Activated gamma-delta T cell treated with anti-CD3 and anti-CD28 coated beads, Interleukin-2, amount 50 U/mL, for 16 hours (primary cell): ENCODE data around the gene SORCS2.

ENCODE experiments used
- DNase-seq: peaks from one replicate; pipeline ENCODE4 v3.0.0-alpha.2; 2020; ENCODE audit warnings: low read depth

SORCS2 gene

GRCh38 chr4:7474320-7474719 lies 282.0 kb downstream of the SORCS2 start:
- no peak for DNase-seq

GRCh38 chr4:7475207-7475606 lies 282.9 kb downstream of the SORCS2 start:
- no peak for DNase-seq

GRCh38 chr4:7476820-7477219 lies 284.5 kb downstream of the SORCS2 start:
- no peak for DNase-seq

GRCh38 chr4:7477695-7478094 lies 285.4 kb downstream of the SORCS2 start:
- DNase-seq: no peak

GRCh38 chr4:7478665-7479064 lies 286.3 kb downstream of the SORCS2 start:
- no peak for DNase-seq

- DNase-seq: no peak
These were observed 288.1 kb downstream of the SORCS2 start for GRCh38 chr4:7480423-7480822.

- no peak for DNase-seq
These were observed 288.9 kb downstream of the SORCS2 start for GRCh38 chr4:7481227-7481626.

- no peak for DNase-seq
These were observed 292.8 kb downstream of the SORCS2 start for GRCh38 chr4:7485096-7485495.

GRCh38 chr4:7486101-7486500 lies 293.8 kb downstream of the SORCS2 start:
- DNase-seq: no peak

- no peak for DNase-seq
These were observed 295.2 kb downstream of the SORCS2 start for GRCh38 chr4:7487502-7487901.

- no peak for DNase-seq
These were observed 295.8 kb downstream of the SORCS2 start for GRCh38 chr4:7487998-7488671.

GRCh38 chr4:7491915-7492314 lies 299.6 kb downstream of the SORCS2 start:
- no peak for DNase-seq

GRCh38 chr4:7498446-7499200 lies 306.3 kb downstream of the SORCS2 start:
- no peak for DNase-seq

GRCh38 chr4:7499661-7500060 lies 307.3 kb downstream of the SORCS2 start:
- DNase-seq: no peak

GRCh38 chr4:7500404-7500803 lies 308.1 kb downstream of the SORCS2 start:
- DNase-seq: no peak

- DNase-seq: no peak
These were observed 309.0 kb downstream of the SORCS2 start for GRCh38 chr4:7501314-7501713.

- no peak for DNase-seq
These were observed 309.5 kb downstream of the SORCS2 start for GRCh38 chr4:7501873-7502272.

- no peak for DNase-seq
These were observed 311.4 kb downstream of the SORCS2 start for GRCh38 chr4:7503559-7504249.

- no peak for DNase-seq
These were observed 313.0 kb downstream of the SORCS2 start for GRCh38 chr4:7505116-7505900.

GRCh38 chr4:7506119-7506518 lies 313.8 kb downstream of the SORCS2 start:
- DNase-seq: no peak

- no peak for DNase-seq
These were observed 314.2 kb downstream of the SORCS2 start for GRCh38 chr4:7506572-7506971.

- DNase-seq: no peak
These were observed 315.0 kb downstream of the SORCS2 start for GRCh38 chr4:7507381-7507780.
